A172 (cell line): Measurements from ENCODE around the gene HDAC10. TPM values are rescaled to one million over a fixed set of nuclear protein-coding genes. Genes with fewer than 3 reads are reported as not detected.
A peak's percentile ranks its signal among the peaks of the same experiment; 100 is the strongest.

Experiments
- DNase-seq: peaks from one replicate; pipeline ENCODE4 v3.0.0-alpha.2; 2015; ENCODE audit warnings: low spot score
- total RNA-seq: library from RNA; depleted of rRNA; stranded (reverse); fragments of >200 nt; shearing (Covaris generic); gene quantifications from 2 replicates; pipeline ENCODE4 v1.2.3, GENCODE V29; 2014

HDAC10 gene
- total RNA-seq, 1 experiment from 2014 or later: 11.4 TPM

- DNase-seq: no peak
These were observed 6.0 kb upstream of the HDAC10 start for GRCh38 chr22:50257041-50257440.

DNA sequence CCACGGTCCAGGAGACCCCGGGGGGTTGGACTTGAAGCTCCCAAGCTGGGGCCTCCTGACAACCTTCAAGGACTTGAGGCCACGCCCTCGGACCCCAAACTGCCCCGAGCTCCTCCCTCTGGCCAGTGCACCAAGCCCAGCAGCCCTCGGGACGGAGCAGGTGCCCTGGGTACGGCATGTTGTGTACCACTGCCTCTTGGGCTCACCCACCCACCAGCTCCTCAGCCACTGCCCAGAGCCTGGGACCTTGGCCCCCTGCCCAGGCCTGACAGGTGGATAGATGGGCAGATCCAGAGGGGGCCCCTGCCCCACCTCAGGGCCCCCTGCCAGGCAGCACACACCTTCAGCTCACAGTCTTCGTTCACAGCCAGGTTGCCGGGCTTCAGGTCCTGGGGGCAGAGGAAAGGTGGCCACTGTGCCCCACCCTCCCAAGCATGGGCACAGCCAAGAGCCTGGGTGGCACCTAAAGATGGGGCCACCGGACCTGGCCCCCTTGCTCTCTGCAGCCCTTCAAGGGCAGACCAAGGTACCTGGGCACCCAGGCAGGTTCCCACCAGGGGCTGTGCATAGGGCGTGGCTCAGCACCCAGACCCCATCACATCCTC is 5.3 kb upstream of the HDAC10 start:
- no peak for DNase-seq

- DNase-seq: no peak
These were observed 4.5 kb upstream of the HDAC10 start for GRCh38 chr22:50255607-50256006.

GRCh38 chr22:50255099-50255498 is 4.0 kb upstream of the HDAC10 start:
- DNase-seq: no peak

DNA sequence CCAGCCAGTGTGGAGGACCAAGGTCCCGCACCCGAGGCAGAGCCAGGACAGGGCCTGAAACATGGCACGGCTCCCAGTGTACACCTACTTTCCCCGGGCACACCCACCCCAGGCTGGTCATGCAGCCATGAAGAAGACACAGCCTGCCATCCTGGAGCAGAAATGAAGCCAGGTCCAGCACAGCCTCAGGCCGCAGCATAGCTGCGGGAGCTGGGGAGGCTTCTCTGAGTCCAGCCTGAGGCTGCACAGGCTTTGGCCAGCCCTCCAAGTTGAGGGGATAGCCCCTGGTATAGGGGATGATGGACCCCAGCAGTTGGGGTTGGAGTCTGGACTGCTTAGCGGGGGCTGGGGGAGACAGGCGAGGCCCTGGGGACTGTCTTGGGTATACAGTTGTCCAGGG is 2.9 kb upstream of the HDAC10 start:
- DNase-seq: no peak

- DNase-seq: no peak
These were observed 2.2 kb upstream of the HDAC10 start for GRCh38 chr22:50253046-50253915.

GRCh38 chr22:50252082-50253045 is 1.3 kb upstream of the HDAC10 start:
- no peak for DNase-seq

GRCh38 chr22:50251477-50252081 is 514 bp upstream of the HDAC10 start:
- no peak for DNase-seq

- no peak for DNase-seq
These were observed 863 bp downstream of the HDAC10 start for GRCh38 chr22:50250249-50250554.

- DNase-seq: no peak
These were observed 1.5 kb downstream of the HDAC10 start for GRCh38 chr22:50249341-50250248.

GRCh38 chr22:50248196-50249081 is 2.6 kb downstream of the HDAC10 start:
- DNase-seq: no peak

GRCh38 chr22:50247748-50248147 is 3.3 kb downstream of the HDAC10 start:
- no peak for DNase-seq

- DNase-seq: no peak
These were observed 4.6 kb downstream of the HDAC10 start for GRCh38 chr22:50246242-50247175.

GRCh38 chr22:50245214-50246072 is 5.6 kb downstream of the HDAC10 start:
- no peak for DNase-seq

DNA sequence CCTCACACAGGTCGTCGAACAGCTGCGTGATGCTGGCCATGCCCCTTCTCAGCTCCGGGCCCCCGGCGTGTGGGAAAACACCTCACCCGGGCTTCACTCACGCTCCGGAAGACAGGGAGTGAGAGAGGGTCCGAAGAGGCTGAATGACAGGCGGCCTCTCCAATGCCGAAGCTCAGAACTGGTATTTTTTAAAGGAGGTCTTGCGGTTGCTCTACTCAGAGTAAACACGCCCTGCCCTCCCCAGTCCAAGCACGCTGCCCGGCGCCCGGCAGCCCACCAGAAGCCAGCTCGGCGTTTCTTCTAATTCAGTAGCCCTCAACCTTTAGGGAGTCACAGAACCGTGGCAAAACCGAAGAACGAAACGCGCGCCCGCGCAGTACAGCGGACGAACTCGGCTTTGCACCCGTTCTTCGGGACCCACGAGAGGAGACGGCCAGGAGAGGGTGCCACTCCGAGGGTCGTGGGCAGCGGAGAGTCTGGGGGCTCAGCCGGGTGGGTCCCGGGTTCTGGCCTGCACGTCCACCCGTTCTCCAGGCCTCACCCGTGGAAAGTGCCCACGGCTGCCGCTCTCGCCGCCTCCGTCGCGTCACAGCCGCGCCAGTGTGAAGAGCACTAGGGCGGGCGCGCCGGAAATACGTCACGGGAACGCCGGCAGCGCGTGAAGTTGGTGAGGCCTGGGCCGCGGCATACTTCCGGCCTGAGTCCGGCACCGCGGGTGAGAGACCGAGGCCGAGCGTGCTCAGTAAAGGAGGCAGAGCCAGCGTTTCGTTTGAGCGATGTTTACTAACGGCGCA is 6.4 kb downstream of the HDAC10 start, which contains the start of gene TUBGCP6:
TSS of gene TUBGCP6 (minus strand) at position 604 of the 794 bp plus-strand sequence. CDS start at position 40, 564 bp downstream.
- DNase-seq: peak; percentile 68

GRCh38 chr22:50243685-50244419 is 7.2 kb downstream of the HDAC10 start:
- DNase-seq: no peak
